Kidney capillary endothelial cell (primary cell): ENCODE results near the gene KCNAB3.

ENCODE experiments used
- DNase-seq: peaks from one replicate; pipeline ENCODE4 v3.0.0-alpha.2; 2018; ENCODE audit warnings: low spot score

The KCNAB3 gene

DNA sequence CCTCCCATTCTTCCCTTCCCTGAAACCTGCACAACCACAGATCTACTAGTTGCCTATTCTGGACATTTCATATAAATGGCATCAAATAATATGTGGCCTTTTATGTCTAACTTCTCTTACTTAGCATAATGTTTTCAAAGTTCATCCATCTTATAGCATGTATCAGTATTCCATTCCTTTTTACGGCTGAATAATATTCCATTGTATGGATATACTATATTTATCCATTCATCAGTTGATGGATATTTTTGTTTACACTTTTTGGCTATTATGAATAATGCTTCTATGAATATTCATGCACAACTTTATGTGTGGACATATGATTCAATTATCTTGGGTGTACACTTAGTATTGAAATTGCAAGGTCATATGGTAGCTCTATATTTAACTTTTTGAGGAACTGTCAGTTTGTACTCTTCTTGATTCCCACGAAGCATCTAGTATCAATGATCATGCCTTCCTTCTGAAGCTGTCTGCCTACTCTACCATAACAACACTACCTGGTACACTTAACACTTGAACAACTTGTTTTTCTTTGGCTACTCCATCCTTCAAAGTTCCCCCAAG, 53.8 kb downstream of the KCNAB3 start:
- no peak for DNase-seq

DNA sequence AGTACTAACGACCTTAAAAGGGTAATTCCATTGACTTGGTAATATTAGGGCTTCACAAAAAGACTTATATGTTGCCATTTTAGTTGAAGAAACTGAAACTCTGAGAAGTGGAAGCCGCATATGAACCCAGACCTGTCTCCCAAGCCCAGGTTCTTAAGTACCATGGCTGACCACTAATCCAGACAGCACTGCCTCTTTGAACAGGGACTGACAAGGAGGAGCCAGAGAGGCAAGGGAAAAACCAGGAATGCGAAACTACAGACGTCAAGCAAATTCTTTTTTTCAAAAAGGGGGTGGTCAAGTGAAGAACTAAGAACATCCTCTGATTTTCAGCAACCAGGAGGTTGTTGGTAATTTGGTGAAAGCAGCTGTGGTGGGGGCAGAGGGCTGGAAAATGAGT, 56.6 kb downstream of the KCNAB3 start:
- DNase-seq, result no peak
